Measurements from ENCODE around the gene PRM1.

The PRM1 gene

GRCh38 chr16:11273721-11274324 lies 7.3 kb downstream of the PRM1 start:
- DNase-seq (ENCODE audit: low read depth in 2 of 2): no peak

GRCh38 chr16:11272921-11273720 lies 8.0 kb downstream of the PRM1 start, which contains the start of gene PRM3:
TSS of gene PRM3 (minus strand) at chr16:11273629. CDS start at chr16:11273595, 34 bp downstream.
- no peak for DNase-seq (ENCODE audit: low read depth in 2 of 2)

DNA sequence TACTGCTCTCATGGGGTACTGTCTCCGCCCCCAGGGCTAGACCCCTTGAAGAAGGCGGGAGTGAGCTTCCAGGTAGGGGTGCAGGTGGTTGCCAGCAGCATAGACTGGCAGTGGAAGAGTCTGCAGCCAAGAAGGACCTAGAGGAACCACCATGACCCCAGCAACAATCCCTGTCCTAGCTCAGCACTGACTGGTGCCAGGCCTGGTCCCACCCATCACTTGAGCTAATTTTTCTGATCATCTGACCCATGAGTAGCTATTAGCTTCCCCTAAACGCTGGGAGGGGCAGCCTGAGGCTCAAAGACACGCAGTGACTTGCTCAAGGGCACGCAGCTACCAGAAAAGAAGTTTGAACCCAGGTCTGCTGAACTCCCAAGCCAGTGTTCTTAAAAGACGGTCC lies 8.6 kb downstream of the PRM1 start:
- DNase-seq (ENCODE audit: low read depth in 2 of 2): no peak

- DNase-seq (ENCODE audit: low read depth in 2 of 2): no peak
Measured at GRCh38 chr16:11271610-11272009, 9.5 kb downstream of the PRM1 start.

- DNase-seq (ENCODE audit: low read depth in 2 of 2): no peak
Measured at GRCh38 chr16:11270602-11271162, 10.4 kb downstream of the PRM1 start.

DNA sequence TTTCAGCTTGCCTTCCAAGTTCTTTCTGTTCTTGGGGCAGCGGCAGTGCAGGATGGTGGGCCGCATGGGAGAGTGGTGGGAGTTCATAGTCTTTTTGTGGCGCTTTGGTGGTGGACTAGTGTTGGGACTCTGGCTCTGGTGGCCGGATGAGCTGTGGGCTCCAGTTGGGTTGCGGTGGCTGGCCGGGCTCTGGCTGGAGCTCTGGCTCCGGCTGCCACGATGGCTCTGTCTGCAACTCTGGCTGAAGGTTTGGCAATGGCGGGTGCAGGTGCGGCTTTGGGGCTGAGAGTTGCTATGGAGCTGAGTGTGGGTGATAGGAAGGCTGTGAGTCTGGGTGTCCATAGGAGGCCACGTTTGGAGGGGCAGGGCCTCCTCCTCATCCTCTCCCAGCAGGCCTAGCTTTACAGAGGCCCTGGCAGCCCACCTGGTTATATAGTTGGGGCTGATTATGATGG lies 12.2 kb downstream of the PRM1 start, which contains the start of gene TNP2:
TSS of gene TNP2 (minus strand) at position 405 of the 455 bp plus-strand sequence. CDS start at position 342, 63 bp downstream.
- no peak for DNase-seq (ENCODE audit: low read depth in 2 of 2)

DNA sequence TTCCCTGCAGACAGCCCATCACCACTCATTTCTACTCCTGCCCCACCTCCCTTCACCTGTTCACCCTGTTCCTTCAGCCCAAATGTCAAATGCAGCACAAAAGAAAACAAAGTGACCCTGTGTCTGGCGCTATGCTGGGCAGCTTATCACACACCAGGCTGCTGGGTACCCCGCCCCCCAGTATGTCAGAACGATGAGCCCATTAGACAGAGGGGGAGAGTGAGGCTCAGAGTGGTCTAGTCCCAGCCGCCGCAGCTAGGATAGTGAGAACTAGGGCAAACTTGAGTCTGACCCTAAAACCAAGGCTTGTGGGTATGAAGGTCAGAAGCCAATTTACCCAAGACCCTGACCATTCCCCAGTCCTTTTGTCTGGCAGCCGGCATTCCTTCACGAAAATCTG lies 16.0 kb downstream of the PRM1 start:
- DNase-seq (ENCODE audit: low read depth in 2 of 2): no peak

- no peak for DNase-seq (ENCODE audit: low read depth in 2 of 2)
Measured at GRCh38 chr16:11264155-11264832, 16.8 kb downstream of the PRM1 start.

DNA sequence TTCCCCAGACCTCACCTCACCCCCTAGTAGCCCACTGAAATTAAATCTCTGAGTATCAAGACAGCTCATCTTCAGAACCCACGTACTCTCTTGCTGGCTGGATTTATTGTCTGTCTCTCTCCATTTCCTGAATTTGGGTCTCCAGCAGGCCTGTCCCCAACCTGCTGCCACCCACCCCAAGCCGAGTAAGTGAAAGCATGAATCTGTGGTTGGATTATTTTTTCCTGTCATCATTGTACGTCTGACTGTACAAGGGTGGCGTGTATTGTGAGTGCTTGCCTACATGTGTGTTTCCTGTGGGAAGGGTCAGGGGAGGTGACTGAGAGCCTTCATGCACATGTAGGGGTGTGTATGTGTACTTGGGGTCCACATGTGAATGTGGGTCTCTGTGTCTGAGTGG lies 17.4 kb downstream of the PRM1 start:
- DNase-seq (ENCODE audit: low read depth in 2 of 2): peak in 1 of 2 donors; percentile 62

DNA sequence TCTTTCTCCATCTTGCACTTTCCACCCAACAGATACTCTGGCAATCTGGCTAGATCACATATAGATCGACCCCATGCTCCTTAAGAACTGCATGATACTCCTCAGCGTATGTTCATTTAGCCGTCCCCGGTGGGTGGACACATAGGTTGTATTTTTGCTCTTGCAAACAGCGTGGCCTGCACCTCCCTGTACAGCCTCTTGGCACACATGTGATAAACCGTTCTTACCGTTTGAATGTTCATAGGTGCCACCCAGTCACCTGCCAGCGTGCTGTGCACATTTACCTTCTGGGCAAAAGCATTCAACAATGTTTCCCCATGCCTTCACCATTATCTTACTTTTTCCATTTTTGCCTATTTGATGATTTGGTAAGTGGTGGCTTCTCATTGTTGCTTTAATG lies 18.2 kb downstream of the PRM1 start:
- no peak for DNase-seq (ENCODE audit: low read depth in 2 of 2)

DNA sequence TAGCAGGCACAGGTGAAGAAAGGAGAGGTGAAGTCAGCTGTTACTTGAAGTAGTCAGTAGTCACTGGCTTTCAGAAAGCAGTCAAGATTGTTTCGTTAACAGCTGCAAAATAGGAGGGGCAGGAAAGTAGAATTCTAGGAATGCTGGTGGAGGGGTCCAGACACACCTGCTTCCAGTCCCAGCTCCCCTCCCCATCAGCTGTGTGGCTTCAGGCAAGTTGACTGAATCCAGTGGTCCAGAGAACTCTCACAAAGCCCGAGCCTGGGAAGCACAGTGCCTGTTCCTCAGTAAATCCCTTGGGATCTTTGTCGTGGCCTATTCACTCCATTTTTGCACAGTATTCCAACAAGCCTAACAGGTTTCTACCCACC lies 20.5 kb downstream of the PRM1 start:
- no peak for DNase-seq (ENCODE audit: low read depth in 2 of 2)

DNA sequence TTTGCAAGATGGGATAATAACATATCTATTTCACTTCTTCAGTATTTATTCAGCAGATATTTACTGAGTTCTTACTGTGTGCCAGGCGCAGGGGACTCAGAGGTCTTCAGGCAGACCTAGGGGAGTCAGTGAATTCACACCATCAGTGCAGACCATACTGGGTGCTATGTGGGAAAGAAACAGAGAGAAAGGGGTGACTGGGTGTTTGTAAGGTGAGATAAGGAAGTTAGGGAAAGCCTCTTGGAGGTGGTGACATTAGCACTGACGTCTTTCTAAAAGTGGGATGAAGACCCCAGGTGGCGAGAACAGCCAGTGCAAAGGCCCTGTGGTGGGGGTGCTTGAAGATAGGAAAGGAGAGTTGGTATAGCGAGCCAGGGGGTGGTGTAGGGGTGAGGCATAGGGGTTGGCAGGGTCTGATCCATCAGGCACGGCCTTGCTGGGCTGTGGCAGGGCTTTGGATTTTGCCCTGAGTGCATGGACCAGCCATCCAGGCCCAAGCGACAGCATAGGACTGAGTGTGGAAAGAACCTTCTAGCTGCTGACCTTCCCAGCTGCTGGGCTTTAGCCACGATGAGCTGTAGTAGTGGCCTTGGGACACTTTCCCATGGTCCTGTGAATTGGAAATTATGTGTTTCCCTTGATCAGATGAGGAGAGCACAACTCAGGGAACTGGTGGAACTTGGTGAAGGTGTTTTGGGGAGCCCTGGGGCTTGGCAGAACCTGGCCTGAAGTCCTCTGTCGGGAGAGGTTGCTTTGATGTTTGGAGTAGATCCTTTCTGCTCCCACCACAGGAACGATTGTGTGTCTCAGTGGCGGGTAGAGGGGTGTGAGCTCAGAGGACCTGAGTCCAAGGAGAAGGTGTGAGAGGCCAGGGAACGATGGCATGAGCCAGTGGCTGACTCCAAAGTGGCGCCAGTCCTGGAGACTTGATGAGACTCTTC lies 21.2 kb downstream of the PRM1 start:
- DNase-seq (ENCODE audit: low read depth in 2 of 2): no peak

GRCh38 chr16:11258553-11259492 lies 22.3 kb downstream of the PRM1 start:
- no peak for DNase-seq (ENCODE audit: low read depth in 2 of 2)

- DNase-seq (ENCODE audit: low read depth in 2 of 2): no peak
Measured at GRCh38 chr16:11257131-11257938, 23.8 kb downstream of the PRM1 start.

- DNase-seq (ENCODE audit: low read depth in 2 of 2): peak in 1 of 2 donors; percentile 64
Measured at GRCh38 chr16:11256661-11257130, 24.4 kb downstream of the PRM1 start.

DNA sequence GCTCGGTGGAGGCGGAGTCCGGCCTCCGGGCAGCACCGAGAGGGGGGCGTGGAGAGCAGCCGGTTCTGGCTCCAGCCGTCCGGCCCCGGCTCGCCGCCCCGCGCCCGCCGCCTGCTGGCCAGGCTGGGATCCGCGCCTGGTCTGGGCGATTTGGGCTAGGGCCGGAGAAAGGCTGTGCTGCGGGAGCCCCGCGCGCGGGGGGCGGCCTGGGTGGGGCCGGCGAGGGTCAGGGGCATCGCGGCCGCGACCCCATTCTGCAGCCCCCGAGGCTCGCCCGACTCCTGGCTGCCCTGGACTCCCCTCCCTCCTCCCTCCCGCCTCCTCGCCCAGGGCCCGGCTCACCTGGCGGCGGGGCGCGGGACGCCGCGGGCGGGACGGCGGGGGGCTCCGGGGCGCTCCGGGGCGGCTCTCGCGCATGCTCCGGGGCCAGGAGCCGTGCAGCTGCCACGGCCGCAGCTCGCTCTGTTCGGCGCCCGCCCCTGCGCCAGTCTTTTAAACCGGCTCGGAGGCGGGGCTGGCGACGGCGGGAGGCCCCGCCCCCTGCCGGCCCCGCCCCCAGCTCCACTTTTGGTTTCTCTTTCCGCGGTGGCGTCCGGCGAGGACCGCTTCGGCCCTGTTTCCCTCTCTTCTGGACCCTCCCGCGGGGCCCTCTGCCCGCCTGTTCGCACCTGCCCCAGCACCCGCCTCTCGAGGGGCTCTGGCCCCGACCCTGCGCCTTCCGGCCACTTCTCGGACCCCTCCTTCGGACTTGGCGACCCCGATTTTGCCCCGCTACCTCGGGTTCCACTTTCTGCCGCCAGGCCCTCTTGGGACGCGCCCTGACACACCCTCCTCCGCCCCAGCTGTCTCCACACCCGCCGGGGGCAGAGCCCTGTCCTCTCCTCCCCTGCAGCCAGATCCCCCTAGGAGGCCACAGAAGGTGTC lies 25.1 kb downstream of the PRM1 start, which contains the start of gene SOCS1:
TSS of gene SOCS1 (minus strand) at position 468 of the 924 bp plus-strand sequence. CDS start 726 bp downstream, outside the sequence.
- peak; percentile 83 to 88 for DNase-seq (ENCODE audit: low read depth in 2 of 2)

GRCh38 chr16:11254913-11255736 lies 26.0 kb downstream of the PRM1 start:
- DNase-seq (ENCODE audit: low read depth in 2 of 2): no peak

Measured in stimulated activated CD8-positive, alpha-beta memory T cell treated with anti-CD3 and anti-CD28 coated beads, Interleukin-15, amount 100 ng/mL, for 48 hours (primary cell).